ENCODE measurements around the gene ANKHD1. TPM values are rescaled to one million over a fixed set of nuclear protein-coding genes. Genes with fewer than 3 reads are reported as not detected.

ANKHD1 gene
- polyA plus RNA-seq, 1 of the 3 experiments (the other 2 are of a cell fraction), result 26.7 TPM

GRCh38 chr5:140564196-140565023 lies 162.8 kb downstream of the ANKHD1 start, which contains the start of the genes APBB3 and SLC35A4 (continued):
- TF ChIP-seq CTCF (IDR thresholded peaks at IDR 0.05), result no peak
- TF ChIP-seq MXI1 (IDR thresholded peaks at IDR 0.05; ENCODE audit: low read depth, low read length), result peak; percentile 91
- no peak for TF ChIP-seq REST (IDR thresholded peaks at IDR 0.05; ENCODE audit: low read depth, low read length)
- TF ChIP-seq NFIC (IDR thresholded peaks at IDR 0.05; ENCODE audit: borderline replicate concordance), result no peak; the same call in 1 of the 2 replicates
- TF ChIP-seq RFX5 (IDR thresholded peaks at IDR 0.05; ENCODE audit: low read length), result no peak
- peak; percentile 39; the same call in 1 of the 2 replicates for TF ChIP-seq RCOR1 (IDR thresholded peaks at IDR 0.05; ENCODE audit: low read length)
- no peak for TF ChIP-seq JUND (IDR thresholded peaks at IDR 0.05)
- TF ChIP-seq PBX3 (IDR thresholded peaks at IDR 0.05), result peak; percentile 77
- no peak for TF ChIP-seq TEAD4 (IDR thresholded peaks at IDR 0.05; ENCODE audit: borderline replicate concordance, insufficient read depth)
- peak; percentile 71 for TF ChIP-seq USF2 (IDR thresholded peaks at IDR 0.05; ENCODE audit: borderline replicate concordance, low read depth, low read length)
- no peak for TF ChIP-seq SMC3 (IDR thresholded peaks at IDR 0.05; ENCODE audit: low read depth, low read length)
- peak; percentile 77 for TF ChIP-seq CHD2 (IDR thresholded peaks at IDR 0.05; ENCODE audit: low read length, partially characterized antibody)

Data from SK-N-SH (cell line).